HepG2 (cell line): ENCODE measurements around the gene MAPK9. TPM values are rescaled to one million over a fixed set of nuclear protein-coding genes. Genes with fewer than 3 reads are reported as not detected.
A peak's percentile ranks its signal among the peaks of the same experiment; 100 is the strongest.

Source experiments
- ATAC-seq: fragments of 200-7000 bp; cut with Tn5 transposase; 3 replicates; pipeline ENCODE4 v1.9.1; 2020; ENCODE audit warnings: mild to moderate bottlenecking, moderate library complexity
- BruUV-seq: library from RNA; stranded (reverse); fragments of 400-500 nt; replicated peaks from 2 replicates; lab custom pipeline; 2021; lab: Mats Ljungman, UMichigan
- CTCF ChIA-PET: fragments of 300-600 bp; formaldehyde crosslinking; extraction: SDS; loops from one replicate; lab custom pipeline; 2021; ENCODE audit warnings: low total read pairs, inconsistent platforms, low intra/inter-chr PET ratio; lab: Yijun Ruan, JAX
- POLR2A ChIA-PET: fragments of 350-600 bp; sonication (Branson Sonifier 250); formaldehyde crosslinking; loops from one replicate; lab custom pipeline; 2020; ENCODE audit warnings: antibody characterized with exemption, inconsistent platforms; lab: Yijun Ruan, JAX
- DNase-seq: peaks from one replicate; pipeline ENCODE4 v3.0.0-alpha.2; 2015; ENCODE audit warnings: low spot score
- FAIRE-seq: peaks from 3 replicates; lab custom pipeline; 2011; peaks lifted over from hg19 to GRCh38; lab: Jason Lieb, UNC
- H2AFZ ChIP-seq: one replicate; pipeline ENCODE4 v1.6.1; 2011; ENCODE audit warnings: low read length, inconsistent platforms
- H3K27ac ChIP-seq: fragments of 300-600 bp; 3 replicates; pipeline ENCODE4 v1.8.0; 2011; ENCODE audit warnings: mixed run types, mild to moderate bottlenecking, mixed read lengths, low read length, inconsistent platforms; ENCODE audit not compliant: insufficient read depth; ENCODE audit errors: extremely low read length
- H3K27me3 ChIP-seq, 2 experiments: fragments of 200-600 bp in 1 of 2; 2 replicates in 1 of 2; 3 replicates in 1 of 2; pipeline versions ENCODE4 v1.6.0 to v1.8.0; 2011; ENCODE audit warnings: low read length in 2 of 2, mild to moderate bottlenecking in 2 of 2, moderate library complexity in 2 of 2, inconsistent platforms in 1 of 2; ENCODE audit not compliant: insufficient read depth in 2 of 2, control insufficient read depth in 1 of 2
- H3K36me3 ChIP-seq, 2 experiments: fragments of 200-600 bp in 1 of 2; replicated peaks in 1 of 2; 2 replicates in 1 of 2; 3 replicates in 1 of 2; pipeline versions ENCODE4 v1.5.1 to v1.8.0; 2011; ENCODE audit warnings: low read length in 2 of 2, inconsistent platforms in 1 of 2; ENCODE audit not compliant: insufficient read depth in 2 of 2, control insufficient read depth in 1 of 2
- H3K4me1 ChIP-seq: 2 replicates; pipeline ENCODE4 v1.5.1; 2012; ENCODE audit warnings: low read length, inconsistent platforms; ENCODE audit not compliant: insufficient read depth
- H3K4me2 ChIP-seq: 2 replicates; pipeline ENCODE4 v1.6.0; 2011; ENCODE audit warnings: low read depth, low read length, inconsistent platforms
- H3K4me3 ChIP-seq, 3 experiments: fragments of 200-600 bp in 1 of 3; sonication (generic), shearing (Covaris generic) in 1 of 3; replicated peaks in 1 of 3; 2 replicates each; pipeline ENCODE4 v1.5.1; 2011 to 2016; ENCODE audit warnings: low read length in 3 of 3, inconsistent platforms in 2 of 3, low read depth in 2 of 3, mild to moderate bottlenecking in 2 of 3, control low read depth in 1 of 3, mixed read lengths in 1 of 3; ENCODE audit not compliant: insufficient read depth in 1 of 3
- H3K79me2 ChIP-seq: one replicate; pipeline ENCODE4 v1.6.1; 2011; ENCODE audit warnings: low read length, inconsistent platforms; ENCODE audit not compliant: insufficient read depth
- H3K9ac ChIP-seq: 2 replicates; pipeline ENCODE4 v1.6.0; 2011; ENCODE audit warnings: mild to moderate bottlenecking, low read depth, low read length, inconsistent platforms; ENCODE audit not compliant: insufficient read depth
- H3K9me3 ChIP-seq: 2 replicates; pipeline ENCODE4 v1.5.1; 2012; ENCODE audit warnings: mild to moderate bottlenecking, low read length
- H4K20me1 ChIP-seq: 2 replicates; pipeline ENCODE4 v1.6.0; 2011; ENCODE audit warnings: inconsistent platforms, mild to moderate bottlenecking, low read length, moderate library complexity; ENCODE audit not compliant: insufficient read depth
- SCMH1 ChIP-seq: sonication (generic); formaldehyde crosslinking; IDR thresholded peaks from 2 replicates; pipeline ENCODE4 v1.9.0; 2021; ENCODE audit warnings: missing genetic modification reagents, mild to moderate bottlenecking, borderline replicate concordance
- WGBS: methylation state at CpG from one replicate; pipeline ENCODE4 v1.1.6; 2017; ENCODE audit warnings: low lambda C conversion rate; 5-methylcytosine and 5-hydroxymethylcytosine counted together
- in situ Hi-C: cut with HindIII; loops from 2 replicates; pipeline ENCODE4 v1.10.0; 2017; ENCODE audit warnings: low pct_unique_long_range_greater_than_20kb; ENCODE audit not compliant: extremely low pct_ligation_motif_present
- intact Hi-C: fragments of 100-400 bp; cut with micrococcal nuclease; formaldehyde crosslinking; loops from one replicate; pipeline ENCODE4 v1.10.0; 2022; ENCODE audit not compliant: unreplicated experiment
- polyA plus RNA-seq, 8 experiments: library from polyadenylated mRNA; depleted of rRNA in 3 of 8; stranded (reverse) in 7 of 8; unstranded in 1 of 8; fragments of >200 nt; fragmentation: Illumina TruSeq in 4 of 8; extraction: Trizol in 4 of 8; gene quantifications; 2 replicates each; pipeline versions ENCODE4 v1.2.1 to v1.2.3, GENCODE V29; 2011 to 2016; ENCODE audit warnings: low read depth in 4 of 8, missing spikeins in 1 of 8, mixed read lengths in 1 of 8; ENCODE audit not compliant: insufficient read depth in 1 of 8
- total RNA-seq, 5 experiments: library from RNA; depleted of rRNA; stranded (reverse); fragments of >200 nt; fragmentation: Illumina TruSeq; extraction: Trizol; gene quantifications; 2 replicates each; pipeline ENCODE4 v1.2.3, GENCODE V29; 2016; ENCODE audit warnings: low read depth in 1 of 5
- TF ChIP-seq, protein P1 (sequence below): sonication (generic); formaldehyde crosslinking; IDR thresholded peaks from 2 replicates; pipeline ENCODE4 v1.5.1; 2020; ENCODE audit warnings: mild to moderate bottlenecking, missing genetic modification reagents, moderate library complexity

Gene MAPK9
- total and polyA plus RNA-seq, 2 of the 13 experiments (the other 11 are each of a cell fraction or from before 2014, with no cell fraction given) = 30.1 to 56.1 TPM

DNA sequence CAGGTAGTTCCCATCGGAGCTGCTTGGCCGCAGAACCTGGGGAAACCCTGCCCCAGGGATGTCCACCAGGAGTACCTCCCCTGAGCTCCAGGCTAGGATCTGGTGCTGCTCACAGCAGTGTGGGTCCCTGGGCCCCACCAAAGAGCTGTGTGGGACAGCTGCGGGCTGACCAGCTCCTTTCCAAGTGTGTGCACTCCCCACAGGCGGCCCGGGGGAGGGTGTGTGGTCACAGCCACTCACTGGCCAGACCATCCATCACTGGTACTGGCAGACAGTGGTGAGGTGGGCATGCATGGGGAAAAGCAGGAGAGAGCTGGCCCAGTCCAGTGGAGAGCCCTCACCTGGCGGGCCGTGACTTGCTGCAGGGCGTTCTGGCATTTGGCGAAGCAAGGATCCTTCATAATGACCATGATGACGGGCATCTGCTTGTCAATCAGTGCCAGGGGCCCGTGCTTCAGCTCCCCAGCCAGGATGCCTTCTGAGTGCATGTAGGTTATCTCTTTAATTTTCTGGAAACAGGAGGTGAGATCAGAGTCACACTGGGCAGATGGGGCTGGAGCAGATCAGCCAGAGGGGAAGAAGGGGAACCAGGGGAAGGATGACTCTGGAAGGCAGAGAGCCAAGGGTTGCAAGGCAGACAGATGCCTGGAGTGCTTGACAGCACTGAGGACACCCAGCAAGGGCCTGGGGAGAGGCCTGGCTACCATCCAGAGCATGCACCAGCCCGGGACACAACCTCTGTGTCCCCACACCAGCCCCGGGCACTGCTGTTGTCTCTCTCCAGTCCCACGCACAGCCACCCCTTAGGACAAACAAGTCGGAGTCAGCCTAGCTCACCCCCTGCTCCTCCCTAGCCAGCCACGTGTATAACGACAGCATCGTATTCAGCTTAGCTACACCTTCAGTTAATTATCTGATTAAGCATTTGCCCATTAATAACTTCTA is 12.8 kb upstream of the MAPK9 start:
- no peak for DNase-seq
- no peak overlapping the region for H3K9ac ChIP-seq
- peaks cover 0 to 2% of the 10 kb centered on the region in 2 experiments; a peak in 2 of 5 replicates for H3K27me3 ChIP-seq
- no peaks in the 10 kb centered on the region for H4K20me1 ChIP-seq
- no peak overlapping the region for H2AFZ ChIP-seq
- FAIRE-seq = no peak
- H3K36me3 ChIP-seq = no peaks in the 10 kb centered on the region
- ChIA-PET POLR2A (interaction anchor here (1.0 to 1.8 kb wide), 3 partner anchors 9 to 11 kb away, joined by 3 to 11 read pairs (median 4); no protein-coding TSS in a partner anchor), CTCF (no interaction called here)
- peak overlapping the region; percentile 73; the same call in 1 of the 2 replicates for H3K4me2 ChIP-seq
- no TSS peak for BruUV-seq
- H3K27ac ChIP-seq = no peak overlapping the region
- no peaks in the 10 kb centered on the region for H3K79me2 ChIP-seq
- peaks cover 53% of the 10 kb centered on the region for H3K4me1 ChIP-seq
- WGBS = 23% methylated on average over 8 of the region's 18 CpGs
- no peak for TF ChIP-seq SCMH1 (CRISPR knock-in tag)
- TF ChIP-seq, protein P1, sequence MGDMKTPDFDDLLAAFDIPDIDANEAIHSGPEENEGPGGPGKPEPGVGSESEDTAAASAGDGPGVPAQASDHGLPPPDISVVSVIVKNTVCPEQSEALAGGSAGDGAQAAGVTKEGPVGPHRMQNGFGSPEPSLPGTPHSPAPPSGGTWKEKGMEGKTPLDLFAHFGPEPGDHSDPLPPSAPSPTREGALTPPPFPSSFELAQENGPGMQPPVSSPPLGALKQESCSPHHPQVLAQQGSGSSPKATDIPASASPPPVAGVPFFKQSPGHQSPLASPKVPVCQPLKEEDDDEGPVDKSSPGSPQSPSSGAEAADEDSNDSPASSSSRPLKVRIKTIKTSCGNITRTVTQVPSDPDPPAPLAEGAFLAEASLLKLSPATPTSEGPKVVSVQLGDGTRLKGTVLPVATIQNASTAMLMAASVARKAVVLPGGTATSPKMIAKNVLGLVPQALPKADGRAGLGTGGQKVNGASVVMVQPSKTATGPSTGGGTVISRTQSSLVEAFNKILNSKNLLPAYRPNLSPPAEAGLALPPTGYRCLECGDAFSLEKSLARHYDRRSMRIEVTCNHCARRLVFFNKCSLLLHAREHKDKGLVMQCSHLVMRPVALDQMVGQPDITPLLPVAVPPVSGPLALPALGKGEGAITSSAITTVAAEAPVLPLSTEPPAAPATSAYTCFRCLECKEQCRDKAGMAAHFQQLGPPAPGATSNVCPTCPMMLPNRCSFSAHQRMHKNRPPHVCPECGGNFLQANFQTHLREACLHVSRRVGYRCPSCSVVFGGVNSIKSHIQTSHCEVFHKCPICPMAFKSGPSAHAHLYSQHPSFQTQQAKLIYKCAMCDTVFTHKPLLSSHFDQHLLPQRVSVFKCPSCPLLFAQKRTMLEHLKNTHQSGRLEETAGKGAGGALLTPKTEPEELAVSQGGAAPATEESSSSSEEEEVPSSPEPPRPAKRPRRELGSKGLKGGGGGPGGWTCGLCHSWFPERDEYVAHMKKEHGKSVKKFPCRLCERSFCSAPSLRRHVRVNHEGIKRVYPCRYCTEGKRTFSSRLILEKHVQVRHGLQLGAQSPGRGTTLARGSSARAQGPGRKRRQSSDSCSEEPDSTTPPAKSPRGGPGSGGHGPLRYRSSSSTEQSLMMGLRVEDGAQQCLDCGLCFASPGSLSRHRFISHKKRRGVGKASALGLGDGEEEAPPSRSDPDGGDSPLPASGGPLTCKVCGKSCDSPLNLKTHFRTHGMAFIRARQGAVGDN = 0 out of 2 replicates have a peak, but pooled peaks have one; percentile 2
- H3K4me3 ChIP-seq = peak overlapping the region in 1 of 3 experiments; percentile 22; a peak in 2 of 6 replicates
- H3K9me3 ChIP-seq = no peaks in the 10 kb centered on the region
- intact Hi-C loops = loop anchor here (10.0 kb wide), 1 partner anchor 580 kb away; no protein-coding TSS in a partner anchor
- in situ Hi-C loops = no loop called here
- peak; percentile 39 for ATAC-seq
